ENCODE data around the gene SEL1L3.

GRCh38 chr4:25889589-25890503, 27.1 kb upstream of the SEL1L3 start:
- TF ChIP-seq CTCF (conservative IDR thresholded peaks at IDR 0.05; ENCODE audit: low read depth, low read length) (no peak), EZH2 (IDR thresholded peaks at IDR 0.05; ENCODE audit: low read length, unreplicated experiment) (no peak), EZH2phosphoT487 (IDR thresholded peaks at IDR 0.05; ENCODE audit: borderline replicate concordance, low read length) (no peak)

All from PC-3 (cell line).